Activated T-cell treated with anti-CD3 and anti-CD28 coated beads, Interleukin-2, amount 50 U/mL, for 72 hours (primary cell): ENCODE results near the gene ZKSCAN5. TPM values are rescaled to one million over a fixed set of nuclear protein-coding genes. Genes with fewer than 3 reads are reported as not detected.
"Not testable (repeated sequence)": the region's sequence is repeated elsewhere in the genome, so short reads cannot be mapped to it uniquely, and the experiment has no call there.

Source experiments
- ATAC-seq, 2 donors: fragments of 150-1000 bp; cut with Tn5 transposase; replicated peaks in 1 of 2; 2 replicates each; pipeline ENCODE4 v1.10.0; 2021; ENCODE audit warnings: moderate library complexity in 2 of 2, mild to moderate bottlenecking in 1 of 2
- DNase-seq, 2 donors: peaks; one replicate each; pipeline ENCODE4 v3.0.0; 2021 to 2022; ENCODE audit warnings: mixed read lengths in 1 of 2
- H3K27ac Mint-ChIP-seq: one replicate; pipeline ENCODE4 v1.8.0; 2022; ENCODE audit warnings: mild to moderate bottlenecking, moderate library complexity, mixed read lengths
- H3K27me3 Mint-ChIP-seq: one replicate; pipeline ENCODE4 v1.8.0; 2022; ENCODE audit warnings: low read depth, mixed read lengths
- H3K36me3 Mint-ChIP-seq, 2 donors: one replicate each; pipeline ENCODE4 v1.8.0; 2022; ENCODE audit warnings: mixed read lengths in 2 of 2, mild to moderate bottlenecking in 1 of 2; ENCODE audit not compliant: insufficient read depth in 2 of 2
- H3K4me1 Mint-ChIP-seq: one replicate; pipeline ENCODE4 v1.8.0; 2022; ENCODE audit warnings: low read depth, mixed read lengths
- H3K4me3 Mint-ChIP-seq, 2 donors: one replicate each; pipeline ENCODE4 v1.8.0; 2022; ENCODE audit warnings: mild to moderate bottlenecking in 2 of 2, mixed read lengths in 2 of 2, moderate library complexity in 2 of 2
- H3K9me3 Mint-ChIP-seq, 2 donors: one replicate each; pipeline ENCODE4 v1.8.0; 2022; ENCODE audit warnings: mixed read lengths in 2 of 2
- total RNA-seq, 2 donors: library from RNA; stranded (reverse); gene quantifications; one replicate each; pipeline ENCODE4 v1.2.3, GENCODE V29; 2022

The ZKSCAN5 gene
- total RNA-seq, 2 donors from 2014 or later, result 9.3 to 9.9 TPM

DNA sequence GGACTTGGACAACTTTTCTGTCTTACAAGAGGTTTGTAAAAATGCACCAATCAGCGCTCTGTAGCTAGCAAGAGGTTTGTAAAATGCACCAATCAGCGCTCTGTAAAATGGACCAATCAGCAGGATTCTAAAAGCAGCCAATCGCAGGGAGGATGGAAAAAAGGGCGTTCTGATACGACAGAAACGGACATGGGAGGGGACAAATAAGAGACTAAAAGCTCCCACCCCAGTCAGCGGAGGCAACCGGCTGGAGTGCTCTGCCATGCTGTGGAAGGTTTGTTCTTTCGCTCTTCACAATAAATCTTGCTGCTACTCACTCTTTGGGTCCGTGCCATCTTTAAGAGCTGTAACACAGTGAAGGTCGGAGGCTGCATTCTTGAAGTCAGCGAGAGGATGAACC is 3.2 kb upstream of the ZKSCAN5 start:
- Mint-ChIP-seq H3K27ac (peak overlapping the region; percentile 19), H3K36me3 (peaks cover 15 to 27% of the 10 kb centered on the region in 2 donors), H3K4me1 (peaks cover 39% of the 10 kb centered on the region), H3K4me3 (peak overlapping the region; percentile 89 to 99)
- H3K27me3 Mint-ChIP-seq, H3K9me3 Mint-ChIP-seq, DNase-seq, ATAC-seq: not testable (repeated sequence)

DNA sequence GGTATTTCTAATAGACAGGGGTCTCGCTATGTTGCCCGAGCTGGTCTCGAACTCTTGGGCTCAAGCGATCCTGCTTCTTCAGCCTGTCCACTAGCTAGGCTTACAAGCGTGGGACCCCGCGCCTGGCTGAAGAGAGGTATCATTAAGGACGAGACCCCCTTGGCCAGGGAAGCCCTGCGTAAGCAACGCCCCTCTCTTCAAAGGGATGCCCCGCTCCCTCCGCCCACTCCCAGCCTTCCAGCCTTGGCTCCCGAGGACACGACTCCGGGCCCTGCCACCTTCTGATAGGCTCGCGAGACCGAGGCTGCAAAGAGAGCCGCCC is 220 bp upstream of the ZKSCAN5 start:
- ATAC-seq (peak in 1 of 2 donors; percentile 84), DNase-seq (no peak)
- H3K27ac Mint-ChIP-seq, result peak overlapping the region; percentile 96
- no peaks in the 10 kb centered on the region for H3K27me3 Mint-ChIP-seq
- H3K36me3 Mint-ChIP-seq, result peaks cover 7 to 16% of the 10 kb centered on the region in 2 donors
- peak overlapping the region; percentile 84 to 93 for H3K4me3 Mint-ChIP-seq
- peaks cover 42% of the 10 kb centered on the region for H3K4me1 Mint-ChIP-seq
- H3K9me3 Mint-ChIP-seq, result peaks cover 0 to 1% of the 10 kb centered on the region in 2 donors

DNA sequence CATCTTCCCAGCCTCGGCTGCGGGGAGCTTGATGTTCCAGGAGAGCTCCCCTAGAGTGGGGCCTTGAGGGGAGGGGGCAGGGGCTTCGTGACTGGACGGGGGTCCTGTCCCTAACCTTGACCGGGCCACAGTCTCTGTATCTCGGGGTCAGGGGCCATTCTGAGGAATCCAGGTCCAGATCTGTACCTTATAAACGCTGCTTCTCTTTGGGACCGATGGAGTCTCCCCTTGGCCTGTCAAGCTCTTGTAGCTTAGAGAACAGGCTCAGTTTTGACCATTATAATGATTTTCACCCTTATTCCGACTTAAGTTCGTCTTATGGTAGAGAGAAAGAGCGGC is 831 bp downstream of the ZKSCAN5 start:
- Mint-ChIP-seq H3K9me3 (peaks cover 0 to 1% of the 10 kb centered on the region in 2 donors), H3K27me3 (no peaks in the 10 kb centered on the region), H3K4me3 (peak overlapping the region; percentile 84 to 93), H3K4me1 (peaks cover 42% of the 10 kb centered on the region), H3K36me3 (peaks cover 4 to 10% of the 10 kb centered on the region in 2 donors), H3K27ac (peak overlapping the region; percentile 86)
- DNase-seq, result no peak
- ATAC-seq, result peak in 1 of 2 donors; percentile 0

DNA sequence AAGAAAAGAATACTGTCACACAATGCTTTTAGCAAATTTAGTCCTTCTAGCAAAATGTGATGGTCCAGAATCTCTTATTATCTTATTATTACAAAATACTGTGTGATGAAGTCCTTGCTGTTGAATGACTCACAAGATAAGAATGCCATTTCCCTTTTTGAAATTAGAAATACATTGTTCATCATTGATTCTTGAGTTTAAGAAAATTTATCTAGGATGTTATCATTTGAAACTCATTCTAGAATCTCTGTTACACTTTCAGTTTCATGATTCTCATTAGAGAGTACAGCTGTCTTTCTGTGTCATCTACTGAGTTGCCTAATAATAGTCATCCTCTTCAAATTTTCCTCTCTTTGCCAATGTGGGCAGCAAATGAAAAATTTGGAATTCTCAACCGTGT is 9.6 kb downstream of the ZKSCAN5 start:
- DNase-seq, result no peak
- H3K36me3 Mint-ChIP-seq, result peaks cover 4 to 20% of the 10 kb centered on the region in 2 donors
- no peak overlapping the region for H3K4me3 Mint-ChIP-seq
- no peak for ATAC-seq
- no peaks in the 10 kb centered on the region for H3K9me3 Mint-ChIP-seq
- peaks cover 15% of the 10 kb centered on the region for H3K4me1 Mint-ChIP-seq
- H3K27me3 Mint-ChIP-seq, result no peaks in the 10 kb centered on the region
- no peak overlapping the region for H3K27ac Mint-ChIP-seq

DNA sequence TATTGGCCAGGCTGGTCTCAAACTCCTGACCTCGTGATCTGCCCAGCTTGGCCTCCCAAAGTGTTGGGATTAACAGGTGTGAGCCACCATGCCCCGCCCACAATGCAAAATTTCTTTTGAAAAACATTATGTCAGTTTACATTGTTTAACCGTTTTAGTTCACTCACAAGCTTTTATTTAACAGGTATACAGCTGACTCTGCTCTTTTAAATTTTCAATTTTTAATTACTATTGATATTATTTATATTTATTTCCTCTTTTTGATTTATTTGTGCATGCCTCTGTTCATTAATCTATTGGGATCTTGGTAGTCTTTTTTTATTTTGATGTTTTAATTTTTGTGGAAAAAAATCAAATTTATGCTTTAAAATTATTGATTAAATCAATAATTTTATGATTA is 16.9 kb downstream of the ZKSCAN5 start:
- Mint-ChIP-seq H3K4me1 (peaks cover 6% of the 10 kb centered on the region), H3K36me3 (peaks cover 7 to 17% of the 10 kb centered on the region in 2 donors), H3K27me3 (no peaks in the 10 kb centered on the region), H3K9me3 (no peaks in the 10 kb centered on the region), H3K4me3 (no peak overlapping the region), H3K27ac (no peak overlapping the region)
- no peak for DNase-seq
- ATAC-seq, result no peak

DNA sequence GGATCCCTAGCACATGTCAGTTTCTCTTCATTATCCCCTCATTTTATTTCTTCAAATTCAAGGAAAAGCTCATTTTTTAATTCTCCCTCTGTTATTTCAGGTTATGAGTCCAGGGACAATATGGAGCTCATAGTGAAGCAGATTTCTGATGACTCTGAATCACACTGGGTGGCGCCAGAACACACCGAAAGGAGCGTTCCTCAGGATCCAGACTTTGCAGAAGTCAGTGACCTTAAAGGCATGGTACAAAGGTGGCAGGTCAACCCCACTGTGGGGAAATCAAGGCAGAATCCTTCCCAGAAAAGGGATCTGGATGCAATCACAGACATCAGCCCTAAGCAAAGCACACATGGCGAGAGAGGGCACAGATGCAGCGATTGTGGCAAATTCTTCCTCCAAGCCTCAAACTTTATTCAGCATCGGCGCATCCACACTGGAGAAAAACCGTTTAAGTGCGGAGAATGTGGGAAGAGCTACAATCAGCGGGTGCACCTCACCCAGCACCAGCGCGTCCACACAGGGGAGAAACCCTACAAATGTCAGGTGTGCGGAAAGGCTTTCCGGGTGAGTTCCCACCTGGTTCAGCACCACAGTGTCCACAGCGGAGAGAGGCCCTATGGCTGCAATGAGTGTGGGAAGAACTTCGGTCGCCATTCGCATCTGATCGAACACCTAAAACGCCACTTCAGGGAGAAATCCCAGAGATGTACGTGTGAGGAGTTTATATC is 21.4 kb downstream of the ZKSCAN5 start:
- peak; percentile 8 to 18 for DNase-seq
- peak in 1 of 2 donors; percentile 45 for ATAC-seq
- H3K4me3 Mint-ChIP-seq, result no peak overlapping the region

DNA sequence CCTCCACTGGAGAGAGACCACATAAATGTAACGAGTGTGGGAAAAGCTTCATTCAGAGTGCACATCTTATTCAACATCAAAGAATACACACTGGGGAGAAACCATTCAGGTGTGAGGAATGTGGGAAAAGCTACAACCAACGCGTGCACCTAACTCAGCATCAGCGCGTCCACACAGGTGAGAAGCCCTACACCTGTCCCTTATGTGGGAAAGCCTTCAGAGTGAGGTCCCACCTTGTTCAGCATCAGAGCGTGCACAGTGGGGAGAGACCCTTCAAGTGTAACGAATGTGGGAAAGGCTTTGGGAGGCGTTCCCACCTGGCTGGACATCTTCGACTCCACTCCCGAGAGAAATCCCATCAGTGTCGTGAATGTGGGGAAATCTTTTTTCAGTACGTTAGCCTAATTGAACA is 26.9 kb downstream of the ZKSCAN5 start:
- Mint-ChIP-seq H3K27ac (no peak overlapping the region), H3K9me3 (peaks cover 22 to 33% of the 10 kb centered on the region in 2 donors), H3K36me3 (peaks cover 41 to 59% of the 10 kb centered on the region in 2 donors), H3K27me3 (no peaks in the 10 kb centered on the region), H3K4me3 (no peak overlapping the region), H3K4me1 (no peaks in the 10 kb centered on the region)
- DNase-seq (no peak), ATAC-seq (no peak)

More for the DNA sequence above, 21.4 kb downstream of the ZKSCAN5 start:
- Mint-ChIP-seq H3K36me3 (peaks cover 24 to 38% of the 10 kb centered on the region in 2 donors), H3K9me3 (peaks cover 9 to 12% of the 10 kb centered on the region in 2 donors), H3K27ac (no peak overlapping the region), H3K4me1 (peaks cover 6% of the 10 kb centered on the region), H3K27me3 (no peaks in the 10 kb centered on the region)

DNA sequence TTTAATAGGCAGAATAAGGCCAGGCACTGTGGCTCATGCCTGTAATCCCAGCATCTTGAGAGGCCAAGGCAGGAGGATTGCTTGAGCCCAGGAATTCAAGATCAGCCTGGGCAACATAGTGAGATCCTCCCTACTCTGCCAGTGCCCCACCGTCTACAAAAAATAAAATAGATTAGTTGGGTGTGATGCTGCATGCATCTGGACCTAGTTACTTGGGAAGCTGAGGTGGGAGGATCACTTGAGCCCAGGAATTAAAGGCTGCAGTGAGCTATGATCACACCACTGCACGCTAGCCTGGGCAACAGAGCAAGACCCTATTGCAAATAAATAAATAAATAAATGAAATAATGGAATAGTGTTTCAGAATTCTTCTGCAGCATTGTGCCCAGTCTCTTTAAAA is 31.2 kb downstream of the ZKSCAN5 start:
- Mint-ChIP-seq H3K27me3 (no peaks in the 10 kb centered on the region), H3K9me3 (peaks cover 15 to 30% of the 10 kb centered on the region in 2 donors), H3K27ac (no peak overlapping the region), H3K4me1 (no peaks in the 10 kb centered on the region), H3K36me3 (peaks cover 31 to 44% of the 10 kb centered on the region in 2 donors), H3K4me3 (no peak overlapping the region)
- DNase-seq, result no peak
- no peak for ATAC-seq

DNA sequence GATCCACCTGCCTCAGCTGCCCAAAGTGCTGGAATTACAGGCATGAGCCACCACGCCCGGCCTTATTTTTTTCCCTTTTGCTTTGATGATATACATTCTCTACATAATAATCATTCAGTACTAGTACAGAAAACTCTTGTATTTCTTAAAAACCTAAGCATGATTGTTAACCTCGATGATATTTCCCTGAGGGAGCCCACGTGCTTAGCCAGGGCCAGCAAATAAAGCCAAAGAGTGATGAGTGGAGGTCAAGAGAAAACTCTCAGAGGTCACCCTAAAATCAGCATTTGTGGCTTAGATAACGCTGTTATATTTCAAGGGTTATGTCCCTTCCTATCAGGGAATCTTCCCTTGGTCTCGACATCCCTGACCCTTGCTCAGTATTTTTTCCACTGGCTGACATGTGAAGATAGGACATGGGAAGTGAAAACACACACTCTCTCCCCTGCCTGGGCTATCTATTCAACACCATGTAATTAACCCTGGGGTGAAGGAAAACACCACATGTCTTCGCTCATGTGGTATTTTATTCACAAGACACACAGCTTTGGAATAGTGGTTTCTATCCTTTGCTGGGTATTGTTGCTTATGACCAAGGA is 34.9 kb downstream of the ZKSCAN5 start:
- no peak overlapping the region for H3K4me3 Mint-ChIP-seq
- peaks cover 4 to 18% of the 10 kb centered on the region in 2 donors for H3K9me3 Mint-ChIP-seq
- no peak overlapping the region for H3K27ac Mint-ChIP-seq
- ATAC-seq (no peak), DNase-seq (no peak)
- H3K36me3 Mint-ChIP-seq, result peaks cover 14 to 23% of the 10 kb centered on the region in 2 donors
- H3K27me3 Mint-ChIP-seq, result no peaks in the 10 kb centered on the region
- H3K4me1 Mint-ChIP-seq, result no peaks in the 10 kb centered on the region

DNA sequence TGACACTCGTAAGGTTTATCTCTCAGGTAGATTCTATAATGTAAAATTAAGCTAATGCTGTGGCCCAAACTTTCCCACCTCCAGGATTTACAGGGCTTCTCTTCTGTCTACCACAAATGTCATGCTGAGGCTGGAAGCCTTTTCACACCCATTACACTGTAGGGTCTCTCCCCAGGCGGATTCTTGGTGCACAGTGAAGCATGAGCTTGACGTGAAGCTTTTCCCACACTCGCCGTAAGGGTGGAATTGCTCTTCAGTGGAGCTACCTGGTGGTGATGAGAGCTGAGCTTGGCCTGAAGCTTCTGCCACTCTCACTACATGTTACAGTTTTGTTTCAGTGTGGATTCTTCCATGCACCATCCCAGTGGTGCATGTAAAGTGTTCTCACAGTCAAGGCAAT is 36.1 kb downstream of the ZKSCAN5 start:
- Mint-ChIP-seq H3K4me1 (no peaks in the 10 kb centered on the region), H3K9me3 (peaks cover 6 to 18% of the 10 kb centered on the region in 2 donors), H3K4me3 (no peak overlapping the region), H3K36me3 (peaks cover 16 to 25% of the 10 kb centered on the region in 2 donors), H3K27ac (no peak overlapping the region), H3K27me3 (no peaks in the 10 kb centered on the region)
- DNase-seq, result no peak
- ATAC-seq, result no peak

DNA sequence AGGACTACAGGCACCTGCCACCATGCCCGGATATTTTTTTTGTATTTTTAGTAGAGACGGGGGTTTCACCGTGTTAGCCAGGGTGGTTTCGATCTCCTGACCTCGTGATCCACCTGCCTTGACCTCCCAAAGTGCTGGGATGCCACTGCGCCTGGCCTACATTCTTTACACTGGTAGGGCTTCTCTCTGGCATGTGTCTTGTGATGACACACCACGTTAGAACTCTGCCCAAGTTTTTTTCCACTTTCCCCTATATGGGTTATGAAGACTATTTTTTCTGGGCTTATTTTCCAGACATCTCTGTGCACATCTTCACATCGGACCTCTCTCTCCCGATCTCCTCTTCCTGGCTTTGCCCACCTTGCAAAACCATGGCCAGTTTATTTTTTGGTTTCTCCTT is 36.8 kb downstream of the ZKSCAN5 start:
- Mint-ChIP-seq H3K36me3 (peaks cover 16 to 25% of the 10 kb centered on the region in 2 donors), H3K27me3 (no peaks in the 10 kb centered on the region), H3K4me3 (no peak overlapping the region), H3K27ac (peak overlapping the region; percentile 51), H3K9me3 (peaks cover 6 to 18% of the 10 kb centered on the region in 2 donors), H3K4me1 (no peaks in the 10 kb centered on the region)
- no peak for DNase-seq
- ATAC-seq, result no peak

DNA sequence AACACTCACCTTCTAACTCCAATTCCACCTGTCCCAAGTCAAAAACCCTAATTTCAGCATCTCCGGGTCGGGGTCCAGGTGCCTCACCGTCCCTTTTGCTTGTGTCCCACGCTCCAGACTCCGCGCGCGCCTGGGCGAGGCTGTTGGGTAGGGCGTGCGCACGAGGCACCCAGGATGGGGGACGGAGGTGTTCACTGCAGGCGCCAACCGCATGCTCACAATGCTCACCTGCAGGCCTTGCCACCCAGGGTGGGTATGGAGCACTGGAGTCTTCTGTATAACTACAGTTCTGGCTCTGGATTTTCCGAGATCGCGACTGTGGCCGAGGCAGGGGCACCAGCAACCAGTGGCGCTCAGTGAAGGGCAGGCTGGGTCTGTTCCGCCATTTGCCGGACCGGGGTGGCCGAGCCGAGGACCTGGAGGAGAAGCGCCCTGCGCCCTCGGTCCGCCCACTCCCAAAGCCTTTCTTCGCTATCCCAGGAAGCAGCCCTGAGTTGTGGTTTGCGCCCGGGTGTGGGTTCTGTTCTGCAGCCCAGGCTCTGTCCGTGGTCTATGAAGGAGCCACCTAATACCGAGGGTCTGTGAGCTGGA is 38.7 kb downstream of the ZKSCAN5 start:
- DNase-seq (no peak), ATAC-seq (no peak)
- Mint-ChIP-seq H3K4me3 (no peak overlapping the region), H3K4me1 (no peaks in the 10 kb centered on the region), H3K27ac (no peak overlapping the region), H3K27me3 (no peaks in the 10 kb centered on the region), H3K36me3 (peaks cover 16 to 30% of the 10 kb centered on the region in 2 donors), H3K9me3 (peaks cover 6 to 16% of the 10 kb centered on the region in 2 donors)

DNA sequence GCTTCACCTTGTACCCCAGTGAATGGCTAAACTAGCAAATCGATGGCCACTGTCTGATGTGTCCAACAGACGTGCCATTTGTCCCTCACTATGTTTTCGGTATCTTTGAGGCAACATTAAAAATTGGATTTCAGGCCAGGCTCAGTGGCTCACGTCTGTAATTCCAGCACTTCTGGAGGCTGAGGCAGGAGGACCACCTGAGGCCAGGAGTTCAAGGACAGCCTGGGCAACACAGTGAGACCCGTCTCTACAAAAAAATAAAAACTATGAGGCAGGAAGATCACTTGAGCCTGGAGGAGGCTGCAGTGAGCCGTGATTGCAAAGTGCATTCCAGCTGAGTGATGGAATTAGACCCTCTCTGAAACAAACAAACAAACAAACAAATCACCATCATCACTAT is 39.5 kb downstream of the ZKSCAN5 start:
- Mint-ChIP-seq H3K9me3 (peaks cover 5 to 13% of the 10 kb centered on the region in 2 donors), H3K4me3 (no peak overlapping the region), H3K4me1 (no peaks in the 10 kb centered on the region), H3K36me3 (peaks cover 18 to 31% of the 10 kb centered on the region in 2 donors), H3K27ac (no peak overlapping the region), H3K27me3 (no peaks in the 10 kb centered on the region)
- ATAC-seq (no peak), DNase-seq (no peak)
